HepG2 (cell line): ENCODE measurements around the gene SQSTM1. TPM values are rescaled to one million over a fixed set of nuclear protein-coding genes. Genes with fewer than 3 reads are reported as not detected.

Experiments used
- BCL6 ChIP-seq: IDR thresholded peaks from 2 replicates; pipeline ENCODE4 v1.6.1; 2016; ENCODE audit warnings: missing genetic modification reagents, missing compliant biosample characterization
- CCAR2 ChIP-seq: fragments of 200-400 bp; formaldehyde crosslinking; optimal IDR thresholded peaks from 2 replicates; pipeline ENCODE3; 2018; ENCODE audit warnings: low read depth, mild to moderate bottlenecking, low read length, moderate library complexity
- FOSL2 ChIP-seq: sonication (generic); formaldehyde crosslinking; IDR thresholded peaks from 2 replicates; pipeline ENCODE4 v1.4.0; 2020; ENCODE audit warnings: missing genetic modification reagents
- KLF6 ChIP-seq: IDR thresholded peaks from 2 replicates; pipeline ENCODE4 v1.8.0; 2016; ENCODE audit warnings: missing biosample characterization, missing genetic modification reagents
- NFE2L2 ChIP-seq: fragments of 150-350 bp; IDR thresholded peaks from 2 replicates; pipeline ENCODE4 v1.6.1; 2014; ENCODE audit warnings: low read length
- NFRKB ChIP-seq: fragments of 450-650 bp; IDR thresholded peaks from 2 replicates; pipeline ENCODE4 v1.6.1; 2017
- PAWR ChIP-seq: sonication (generic); formaldehyde crosslinking; IDR thresholded peaks from 2 replicates; pipeline ENCODE4 v1.4.0; 2020; ENCODE audit warnings: missing genetic modification reagents, mild to moderate bottlenecking, borderline replicate concordance
- RXRA ChIP-seq: sonication (generic); formaldehyde crosslinking; IDR thresholded peaks from 2 replicates; pipeline ENCODE4 v1.5.1; 2020; ENCODE audit warnings: missing genetic modification reagents
- SIN3B ChIP-seq: fragments of 150-350 bp; IDR thresholded peaks from 2 replicates; pipeline ENCODE4 v1.6.1; 2014; ENCODE audit warnings: low read length
- SIX1 ChIP-seq: sonication (generic); formaldehyde crosslinking; IDR thresholded peaks from 2 replicates; pipeline ENCODE4 v1.4.0; 2020; ENCODE audit warnings: missing genetic modification reagents, borderline replicate concordance
- YY1 ChIP-seq: IDR thresholded peaks from 2 replicates; pipeline ENCODE4 v1.6.1; 2011; ENCODE audit warnings: low read length, low read depth, moderate library complexity, mild to moderate bottlenecking; ENCODE audit not compliant: insufficient read depth, insufficient replicate concordance
- ZBTB21 ChIP-seq: sonication (generic); formaldehyde crosslinking; IDR thresholded peaks from 2 replicates; pipeline ENCODE4 v1.4.0; 2020; ENCODE audit warnings: missing genetic modification reagents
- ZNF75D ChIP-seq: sonication (generic); formaldehyde crosslinking; IDR thresholded peaks from 2 replicates; pipeline ENCODE4 v1.8.1; 2023; ENCODE audit warnings: missing genetic modification reagents, mild to moderate bottlenecking, borderline replicate concordance
- ZNF788 ChIP-seq: sonication (generic); formaldehyde crosslinking; IDR thresholded peaks from 2 replicates; pipeline ENCODE4 v1.5.0; 2020; ENCODE audit warnings: mild to moderate bottlenecking, missing genetic modification reagents, borderline replicate concordance
- polyA plus RNA-seq, 8 experiments: library from polyadenylated mRNA; depleted of rRNA in 3 of 8; stranded (reverse) in 7 of 8; unstranded in 1 of 8; fragments of >200 nt; fragmentation: Illumina TruSeq in 4 of 8; extraction: Trizol in 4 of 8; gene quantifications; 2 replicates each; pipeline versions ENCODE4 v1.2.1 to v1.2.3, GENCODE V29; 2011 to 2016; ENCODE audit warnings: low read depth in 4 of 8, missing spikeins in 1 of 8, mixed read lengths in 1 of 8; ENCODE audit not compliant: insufficient read depth in 1 of 8
- total RNA-seq, 5 experiments: library from RNA; depleted of rRNA; stranded (reverse); fragments of >200 nt; fragmentation: Illumina TruSeq; extraction: Trizol; gene quantifications; 2 replicates each; pipeline ENCODE4 v1.2.3, GENCODE V29; 2016; ENCODE audit warnings: low read depth in 1 of 5
- TF ChIP-seq, protein P1 (sequence below): fragments of 450-650 bp; IDR thresholded peaks from 2 replicates; pipeline ENCODE4 v1.6.1; 2017; ENCODE audit warnings: mild to moderate bottlenecking
- TF ChIP-seq, protein P2 (sequence below): sonication (generic); formaldehyde crosslinking; IDR thresholded peaks from 2 replicates; pipeline ENCODE4 v1.4.0; 2020; ENCODE audit warnings: missing genetic modification reagents
- TF ChIP-seq, protein P3 (sequence below): sonication (generic); formaldehyde crosslinking; IDR thresholded peaks from 2 replicates; pipeline ENCODE4 v1.9.0; 2021; ENCODE audit warnings: missing genetic modification reagents, mild to moderate bottlenecking, borderline replicate concordance
- TF ChIP-seq, protein P4 (sequence below): sonication (generic); IDR thresholded peaks from 2 replicates; pipeline ENCODE4 v1.6.1; 2016; ENCODE audit warnings: low read depth, borderline replicate concordance
- TF ChIP-seq, protein P5 (sequence below): sonication (generic); formaldehyde crosslinking; IDR thresholded peaks from 2 replicates; pipeline ENCODE4 v1.4.0; 2020; ENCODE audit warnings: missing genetic modification reagents, borderline replicate concordance

SQSTM1 gene
- total and polyA plus RNA-seq, 2 of the 13 experiments (the other 11 are each of a cell fraction or from before 2014, with no cell fraction given): 90.9 to 160 TPM

DNA sequence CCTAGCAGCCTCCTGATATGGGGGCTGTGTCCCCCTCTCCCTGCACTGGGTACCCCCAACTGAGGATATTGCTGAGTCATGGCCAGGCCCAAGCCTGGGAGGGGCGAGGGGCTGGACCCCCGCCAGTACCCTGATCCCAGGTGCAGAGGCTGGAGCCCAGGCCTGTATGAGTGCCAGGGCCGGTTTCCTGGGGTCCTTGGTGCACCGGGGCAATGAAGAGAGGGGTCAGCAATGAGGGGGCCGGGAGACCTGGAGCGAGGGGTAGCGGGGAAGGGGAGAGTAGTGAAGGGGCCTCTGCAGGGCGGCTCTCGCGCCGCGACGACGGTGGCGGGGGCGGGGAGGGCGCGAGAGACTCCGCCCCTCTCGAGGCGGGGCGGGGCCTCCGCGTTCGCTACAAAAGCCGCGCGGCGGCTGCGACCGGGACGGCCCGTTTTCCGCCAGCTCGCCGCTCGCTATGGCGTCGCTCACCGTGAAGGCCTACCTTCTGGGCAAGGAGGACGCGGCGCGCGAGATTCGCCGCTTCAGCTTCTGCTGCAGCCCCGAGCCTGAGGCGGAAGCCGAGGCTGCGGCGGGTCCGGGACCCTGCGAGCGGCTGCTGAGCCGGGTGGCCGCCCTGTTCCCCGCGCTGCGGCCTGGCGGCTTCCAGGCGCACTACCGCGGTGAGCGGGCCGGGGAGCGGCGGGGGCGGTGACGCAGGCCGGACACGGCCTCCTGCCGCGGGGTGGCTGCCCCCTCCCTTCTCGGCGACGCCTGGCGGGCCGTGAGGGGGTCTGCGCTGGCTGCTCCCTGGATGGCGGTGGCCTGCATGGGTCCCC lies at the start of gene SQSTM1 (continued):
- TF ChIP-seq, protein P1, sequence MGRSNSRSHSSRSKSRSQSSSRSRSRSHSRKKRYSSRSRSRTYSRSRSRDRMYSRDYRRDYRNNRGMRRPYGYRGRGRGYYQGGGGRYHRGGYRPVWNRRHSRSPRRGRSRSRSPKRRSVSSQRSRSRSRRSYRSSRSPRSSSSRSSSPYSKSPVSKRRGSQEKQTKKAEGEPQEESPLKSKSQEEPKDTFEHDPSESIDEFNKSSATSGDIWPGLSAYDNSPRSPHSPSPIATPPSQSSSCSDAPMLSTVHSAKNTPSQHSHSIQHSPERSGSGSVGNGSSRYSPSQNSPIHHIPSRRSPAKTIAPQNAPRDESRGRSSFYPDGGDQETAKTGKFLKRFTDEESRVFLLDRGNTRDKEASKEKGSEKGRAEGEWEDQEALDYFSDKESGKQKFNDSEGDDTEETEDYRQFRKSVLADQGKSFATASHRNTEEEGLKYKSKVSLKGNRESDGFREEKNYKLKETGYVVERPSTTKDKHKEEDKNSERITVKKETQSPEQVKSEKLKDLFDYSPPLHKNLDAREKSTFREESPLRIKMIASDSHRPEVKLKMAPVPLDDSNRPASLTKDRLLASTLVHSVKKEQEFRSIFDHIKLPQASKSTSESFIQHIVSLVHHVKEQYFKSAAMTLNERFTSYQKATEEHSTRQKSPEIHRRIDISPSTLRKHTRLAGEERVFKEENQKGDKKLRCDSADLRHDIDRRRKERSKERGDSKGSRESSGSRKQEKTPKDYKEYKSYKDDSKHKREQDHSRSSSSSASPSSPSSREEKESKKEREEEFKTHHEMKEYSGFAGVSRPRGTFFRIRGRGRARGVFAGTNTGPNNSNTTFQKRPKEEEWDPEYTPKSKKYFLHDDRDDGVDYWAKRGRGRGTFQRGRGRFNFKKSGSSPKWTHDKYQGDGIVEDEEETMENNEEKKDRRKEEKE: no peak
- TF ChIP-seq NFRKB: no peak
- TF ChIP-seq SIN3B: no peak
- TF ChIP-seq ZBTB21 (CRISPR knock-in tag): no peak; the same call in 1 of the 2 replicates
- TF ChIP-seq SIX1: no peak
- no peak for TF ChIP-seq ZNF75D (CRISPR knock-in tag)
- 0 out of 2 replicates have a peak, but pooled peaks have one; percentile 41 for TF ChIP-seq PAWR (CRISPR knock-in tag)
- peak; percentile 39; the same call in 1 of the 2 replicates for TF ChIP-seq BCL6 (CRISPR knock-in tag)
- peak; percentile 98 for TF ChIP-seq NFE2L2
- TF ChIP-seq, protein P2, sequence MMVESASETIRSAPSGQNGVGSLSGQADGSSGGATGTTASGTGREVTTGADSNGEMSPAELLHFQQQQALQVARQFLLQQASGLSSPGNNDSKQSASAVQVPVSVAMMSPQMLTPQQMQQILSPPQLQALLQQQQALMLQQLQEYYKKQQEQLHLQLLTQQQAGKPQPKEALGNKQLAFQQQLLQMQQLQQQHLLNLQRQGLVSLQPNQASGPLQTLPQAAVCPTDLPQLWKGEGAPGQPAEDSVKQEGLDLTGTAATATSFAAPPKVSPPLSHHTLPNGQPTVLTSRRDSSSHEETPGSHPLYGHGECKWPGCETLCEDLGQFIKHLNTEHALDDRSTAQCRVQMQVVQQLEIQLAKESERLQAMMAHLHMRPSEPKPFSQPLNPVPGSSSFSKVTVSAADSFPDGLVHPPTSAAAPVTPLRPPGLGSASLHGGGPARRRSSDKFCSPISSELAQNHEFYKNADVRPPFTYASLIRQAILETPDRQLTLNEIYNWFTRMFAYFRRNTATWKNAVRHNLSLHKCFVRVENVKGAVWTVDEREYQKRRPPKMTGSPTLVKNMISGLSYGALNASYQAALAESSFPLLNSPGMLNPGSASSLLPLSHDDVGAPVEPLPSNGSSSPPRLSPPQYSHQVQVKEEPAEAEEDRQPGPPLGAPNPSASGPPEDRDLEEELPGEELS: peak; percentile 33; the same call in 1 of the 2 replicates
- peak; percentile 44; the same call in 1 of the 2 replicates for TF ChIP-seq FOSL2 (CRISPR knock-in tag)
- TF ChIP-seq CCAR2: no peak
- TF ChIP-seq YY1: peak; percentile 80
- TF ChIP-seq, protein P3, sequence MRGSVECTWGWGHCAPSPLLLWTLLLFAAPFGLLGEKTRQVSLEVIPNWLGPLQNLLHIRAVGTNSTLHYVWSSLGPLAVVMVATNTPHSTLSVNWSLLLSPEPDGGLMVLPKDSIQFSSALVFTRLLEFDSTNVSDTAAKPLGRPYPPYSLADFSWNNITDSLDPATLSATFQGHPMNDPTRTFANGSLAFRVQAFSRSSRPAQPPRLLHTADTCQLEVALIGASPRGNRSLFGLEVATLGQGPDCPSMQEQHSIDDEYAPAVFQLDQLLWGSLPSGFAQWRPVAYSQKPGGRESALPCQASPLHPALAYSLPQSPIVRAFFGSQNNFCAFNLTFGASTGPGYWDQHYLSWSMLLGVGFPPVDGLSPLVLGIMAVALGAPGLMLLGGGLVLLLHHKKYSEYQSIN: peak; percentile 45; the same call in 1 of the 2 replicates
- TF ChIP-seq, protein P4, sequence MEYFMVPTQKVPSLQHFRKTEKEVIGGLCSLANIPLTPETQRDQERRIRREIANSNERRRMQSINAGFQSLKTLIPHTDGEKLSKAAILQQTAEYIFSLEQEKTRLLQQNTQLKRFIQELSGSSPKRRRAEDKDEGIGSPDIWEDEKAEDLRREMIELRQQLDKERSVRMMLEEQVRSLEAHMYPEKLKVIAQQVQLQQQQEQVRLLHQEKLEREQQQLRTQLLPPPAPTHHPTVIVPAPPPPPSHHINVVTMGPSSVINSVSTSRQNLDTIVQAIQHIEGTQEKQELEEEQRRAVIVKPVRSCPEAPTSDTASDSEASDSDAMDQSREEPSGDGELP: no peak
- TF ChIP-seq RXRA (CRISPR knock-in tag): 0 out of 2 replicates have a peak, but pooled peaks have one; percentile 41
- TF ChIP-seq, protein P5, sequence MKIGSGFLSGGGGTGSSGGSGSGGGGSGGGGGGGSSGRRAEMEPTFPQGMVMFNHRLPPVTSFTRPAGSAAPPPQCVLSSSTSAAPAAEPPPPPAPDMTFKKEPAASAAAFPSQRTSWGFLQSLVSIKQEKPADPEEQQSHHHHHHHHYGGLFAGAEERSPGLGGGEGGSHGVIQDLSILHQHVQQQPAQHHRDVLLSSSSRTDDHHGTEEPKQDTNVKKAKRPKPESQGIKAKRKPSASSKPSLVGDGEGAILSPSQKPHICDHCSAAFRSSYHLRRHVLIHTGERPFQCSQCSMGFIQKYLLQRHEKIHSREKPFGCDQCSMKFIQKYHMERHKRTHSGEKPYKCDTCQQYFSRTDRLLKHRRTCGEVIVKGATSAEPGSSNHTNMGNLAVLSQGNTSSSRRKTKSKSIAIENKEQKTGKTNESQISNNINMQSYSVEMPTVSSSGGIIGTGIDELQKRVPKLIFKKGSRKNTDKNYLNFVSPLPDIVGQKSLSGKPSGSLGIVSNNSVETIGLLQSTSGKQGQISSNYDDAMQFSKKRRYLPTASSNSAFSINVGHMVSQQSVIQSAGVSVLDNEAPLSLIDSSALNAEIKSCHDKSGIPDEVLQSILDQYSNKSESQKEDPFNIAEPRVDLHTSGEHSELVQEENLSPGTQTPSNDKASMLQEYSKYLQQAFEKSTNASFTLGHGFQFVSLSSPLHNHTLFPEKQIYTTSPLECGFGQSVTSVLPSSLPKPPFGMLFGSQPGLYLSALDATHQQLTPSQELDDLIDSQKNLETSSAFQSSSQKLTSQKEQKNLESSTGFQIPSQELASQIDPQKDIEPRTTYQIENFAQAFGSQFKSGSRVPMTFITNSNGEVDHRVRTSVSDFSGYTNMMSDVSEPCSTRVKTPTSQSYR (CRISPR knock-in tag): peak; percentile 59
- TF ChIP-seq KLF6 (CRISPR knock-in tag): peak; percentile 94
- TF ChIP-seq ZNF788 (CRISPR knock-in tag): peak; percentile 26; the same call in 1 of the 2 replicates
